GM21786 (cell line): Measurements from ENCODE around the gene EEF1AKMT2.

Experiments used
- ATAC-seq: cut with Tn5 transposase; IDR thresholded peaks from one replicate; pipeline ENCODE4 v1.9.1; 2021; ENCODE audit not compliant: unreplicated experiment

Gene EEF1AKMT2

GRCh38 chr10:124723826-124724225 lies 67.9 kb downstream of the EEF1AKMT2 start:
- ATAC-seq: no peak

- peak; percentile 61 for ATAC-seq
Observed at GRCh38 chr10:124722798-124723783, 68.6 kb downstream of the EEF1AKMT2 start.

- ATAC-seq: no peak
Observed at GRCh38 chr10:124721330-124722045, 70.2 kb downstream of the EEF1AKMT2 start.

GRCh38 chr10:124719213-124719851 lies 72.4 kb downstream of the EEF1AKMT2 start:
- ATAC-seq: peak; percentile 35

GRCh38 chr10:124717911-124718741 lies 73.6 kb downstream of the EEF1AKMT2 start:
- ATAC-seq: peak; percentile 60

- ATAC-seq: no peak
Observed at GRCh38 chr10:124717041-124717757, 74.5 kb downstream of the EEF1AKMT2 start.

GRCh38 chr10:124716369-124716768 lies 75.3 kb downstream of the EEF1AKMT2 start:
- ATAC-seq: no peak

GRCh38 chr10:124715439-124715838 lies 76.2 kb downstream of the EEF1AKMT2 start:
- ATAC-seq: no peak

- ATAC-seq: no peak
Observed at GRCh38 chr10:124713679-124714255, 77.9 kb downstream of the EEF1AKMT2 start.

- ATAC-seq: no peak
Observed at GRCh38 chr10:124712704-124713407, 78.8 kb downstream of the EEF1AKMT2 start.

GRCh38 chr10:124711145-124711544 lies 80.5 kb downstream of the EEF1AKMT2 start:
- no peak for ATAC-seq

GRCh38 chr10:124710266-124710881 lies 81.3 kb downstream of the EEF1AKMT2 start:
- ATAC-seq: no peak

- no peak for ATAC-seq
Observed at GRCh38 chr10:124709861-124710260, 81.8 kb downstream of the EEF1AKMT2 start.

- no peak for ATAC-seq
Observed at GRCh38 chr10:124708922-124709520, 82.7 kb downstream of the EEF1AKMT2 start.

- ATAC-seq: no peak
Observed at GRCh38 chr10:124708246-124708779, 83.4 kb downstream of the EEF1AKMT2 start.
